GM19468 (cell line): ENCODE measurements around the gene NRDE2.

Experiments used
- ATAC-seq: cut with Tn5 transposase; IDR thresholded peaks from one replicate; pipeline ENCODE4 v1.9.1; 2021; ENCODE audit warnings: mild to moderate bottlenecking, moderate library complexity, moderate number of reproducible peaks; ENCODE audit not compliant: unreplicated experiment; ENCODE audit errors: extremely low read depth

NRDE2 gene

DNA sequence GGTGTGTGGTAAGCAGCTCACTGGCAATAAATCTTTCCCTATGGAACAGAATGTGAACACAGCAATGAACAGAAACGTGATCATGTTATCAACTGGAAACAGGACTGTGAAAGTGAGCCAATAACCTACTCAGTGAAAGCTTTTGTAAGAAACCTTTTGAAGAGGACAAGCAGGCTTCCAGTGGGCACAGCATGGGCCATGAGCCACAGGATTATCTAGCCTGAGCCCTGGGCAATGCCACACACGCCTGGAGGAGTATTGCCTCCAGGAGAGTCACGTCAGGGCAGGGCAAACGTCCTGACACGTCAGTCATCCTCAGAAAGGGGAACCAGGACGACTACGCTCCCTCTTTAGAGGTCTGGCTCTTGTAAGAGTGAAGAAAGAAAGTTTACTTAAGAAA, 32.3 kb downstream of the NRDE2 start:
- no peak for ATAC-seq

DNA sequence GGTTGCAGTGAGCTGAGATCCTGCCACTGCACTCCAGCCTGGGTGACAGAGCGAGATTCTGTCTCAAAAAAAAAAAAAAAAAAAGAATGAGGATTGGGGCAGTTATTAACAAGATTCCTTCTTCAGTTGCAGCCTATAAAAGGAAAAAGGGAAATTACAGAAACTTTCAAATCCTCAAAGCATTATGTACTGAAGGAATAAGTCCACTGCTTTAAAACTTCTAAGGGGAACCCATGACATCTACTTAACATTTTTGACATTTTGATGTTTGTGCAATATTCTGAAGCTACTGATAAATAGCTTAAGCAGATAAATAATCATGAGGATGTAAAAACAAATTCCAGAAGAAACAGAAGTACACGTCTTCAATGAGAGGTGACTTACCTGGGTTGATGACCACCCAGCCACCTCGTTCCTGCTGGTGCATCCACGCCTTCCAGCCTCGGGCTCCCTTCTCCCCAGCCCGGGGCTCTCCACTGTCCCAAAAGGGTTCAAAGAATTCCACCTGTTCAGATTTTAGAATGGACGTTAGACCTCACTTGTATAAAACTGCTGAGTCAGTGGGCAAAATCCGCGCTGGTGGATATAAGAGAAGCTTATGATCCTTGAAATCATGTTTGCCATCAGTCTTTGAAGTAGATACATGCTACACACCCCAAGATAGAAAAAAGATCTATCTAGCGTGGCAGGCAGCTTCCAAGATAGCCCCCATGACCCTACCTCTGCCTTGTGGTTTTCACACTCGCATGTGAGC, 33.7 kb downstream of the NRDE2 start:
- no peak for ATAC-seq

DNA sequence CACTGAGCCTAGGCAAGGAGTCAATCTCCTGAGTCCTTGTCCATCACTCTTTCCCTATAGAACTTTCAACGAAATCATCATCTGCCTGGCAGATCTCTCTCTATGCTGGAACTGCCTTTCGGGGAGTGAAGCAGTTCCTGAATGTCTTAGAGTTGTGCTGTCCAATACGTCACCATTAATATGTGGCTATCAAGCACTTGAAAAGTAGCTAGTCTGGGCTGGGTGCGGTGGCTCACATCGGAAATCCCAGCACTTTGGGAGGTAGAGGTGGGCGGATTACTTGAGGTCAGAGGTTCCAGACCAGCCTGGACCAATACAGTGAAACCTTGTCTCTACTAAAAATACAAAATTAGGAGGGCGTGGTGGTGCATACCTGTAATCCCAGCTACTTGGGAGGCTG, 35.1 kb downstream of the NRDE2 start:
- ATAC-seq = no peak

DNA sequence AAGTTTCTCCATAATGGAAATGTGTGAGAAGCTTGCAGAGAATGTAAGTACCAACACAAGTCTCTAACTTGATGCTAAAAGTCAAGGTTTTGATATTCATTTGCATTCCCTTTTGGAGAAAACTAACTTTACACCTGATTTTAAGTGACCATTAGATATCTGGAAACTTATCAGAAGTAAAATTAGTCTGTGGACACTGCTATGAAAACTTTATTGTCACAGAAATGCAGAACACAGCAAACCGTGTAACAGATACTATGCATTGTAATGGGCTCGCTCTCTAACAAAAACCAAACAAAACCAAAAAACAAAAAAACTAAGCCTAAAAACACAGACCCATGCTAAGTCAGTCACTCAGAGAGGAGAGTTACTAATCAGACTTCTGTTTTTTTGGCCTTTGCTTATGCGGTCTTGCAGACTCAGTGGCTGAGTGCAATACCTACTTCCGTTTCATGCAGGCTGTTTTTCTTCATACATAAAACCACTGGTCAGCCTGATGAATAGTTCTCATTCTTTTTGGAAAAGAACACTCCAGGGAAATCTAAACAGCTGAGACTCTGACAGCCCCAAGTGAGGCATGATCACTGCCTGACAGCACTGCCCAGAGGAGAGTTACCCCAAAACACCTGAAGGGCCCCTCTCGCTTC, 35.7 kb downstream of the NRDE2 start:
- ATAC-seq = no peak

DNA sequence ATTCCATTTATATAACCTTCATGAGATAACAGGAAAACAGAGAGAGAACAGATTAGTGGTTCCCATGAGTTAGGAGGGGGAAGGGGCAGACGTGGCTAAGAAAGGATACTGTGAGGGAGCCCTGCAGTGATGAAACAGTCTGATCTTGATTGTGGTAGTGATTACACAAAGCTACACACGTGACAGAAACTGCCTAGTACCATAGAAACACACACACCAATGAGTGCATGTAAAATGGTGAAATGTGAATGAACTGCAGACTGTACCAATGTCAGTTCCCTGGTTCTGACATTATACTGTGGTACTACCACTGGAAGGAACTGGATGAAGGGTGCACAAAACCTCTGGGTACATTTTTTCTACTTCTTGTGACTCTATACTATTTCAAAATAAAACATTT, 36.9 kb downstream of the NRDE2 start:
- ATAC-seq = no peak

DNA sequence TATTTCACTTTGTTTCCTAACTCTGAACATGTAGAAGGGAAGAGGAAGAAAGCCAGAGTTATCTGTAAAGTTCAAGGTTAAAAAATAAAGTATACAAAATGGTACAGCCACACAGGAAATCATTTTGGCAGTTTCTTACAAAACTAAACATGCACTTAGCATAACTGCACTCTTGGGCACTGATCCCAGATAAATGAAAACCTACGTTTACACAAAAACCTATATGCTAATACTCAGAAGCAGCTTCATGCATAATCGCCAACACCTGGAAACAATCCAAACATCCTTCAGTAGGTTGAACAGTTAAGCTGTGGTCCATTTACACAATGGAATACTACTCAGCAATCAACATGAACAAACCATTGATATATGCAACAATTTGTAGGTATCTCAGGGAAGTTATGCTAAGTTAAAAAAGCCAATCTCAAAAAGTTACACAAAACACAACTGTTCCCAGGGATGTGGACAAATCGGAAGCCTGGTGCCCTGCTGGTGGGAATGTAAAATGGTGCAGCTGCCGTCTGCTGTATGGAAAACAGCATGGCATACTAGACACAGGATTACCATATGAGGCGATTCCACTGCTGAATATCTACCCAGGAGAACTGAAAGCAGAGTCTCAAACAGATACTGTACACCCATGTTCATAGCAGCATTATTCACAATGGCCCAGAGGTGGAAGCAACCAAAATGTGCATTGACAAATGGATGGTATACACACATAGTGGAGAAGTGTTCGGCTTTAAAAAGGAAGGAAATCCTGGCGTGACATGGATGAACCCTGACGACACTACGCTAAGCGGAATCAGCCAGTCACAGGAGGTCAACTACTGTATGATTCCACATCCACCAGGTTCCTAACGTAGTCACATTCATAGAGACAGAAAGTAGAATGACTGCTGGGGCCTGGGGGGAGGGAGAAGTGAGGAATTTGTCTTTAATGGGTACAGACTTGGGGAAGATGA, 37.7 kb downstream of the NRDE2 start:
- no peak for ATAC-seq

DNA sequence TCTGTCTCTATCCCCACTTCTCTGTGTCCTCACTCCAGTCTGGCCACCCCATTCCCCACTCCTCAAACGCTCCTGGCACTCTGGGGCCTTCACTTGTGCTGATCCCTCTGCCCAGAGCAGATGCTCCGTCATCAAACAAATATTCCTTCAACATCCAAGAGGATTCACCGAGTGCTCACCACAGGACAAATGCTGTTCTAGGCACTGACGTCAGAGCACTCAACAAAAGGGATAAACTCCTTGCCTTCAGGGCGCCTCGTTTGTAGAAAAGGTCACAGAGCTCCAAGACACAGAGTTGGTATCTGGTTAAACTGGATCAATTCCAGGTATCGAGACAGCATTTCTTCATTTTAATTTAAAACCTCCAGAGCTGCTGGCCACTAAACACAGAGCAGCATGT, 40.0 kb downstream of the NRDE2 start:
- ATAC-seq = no peak

DNA sequence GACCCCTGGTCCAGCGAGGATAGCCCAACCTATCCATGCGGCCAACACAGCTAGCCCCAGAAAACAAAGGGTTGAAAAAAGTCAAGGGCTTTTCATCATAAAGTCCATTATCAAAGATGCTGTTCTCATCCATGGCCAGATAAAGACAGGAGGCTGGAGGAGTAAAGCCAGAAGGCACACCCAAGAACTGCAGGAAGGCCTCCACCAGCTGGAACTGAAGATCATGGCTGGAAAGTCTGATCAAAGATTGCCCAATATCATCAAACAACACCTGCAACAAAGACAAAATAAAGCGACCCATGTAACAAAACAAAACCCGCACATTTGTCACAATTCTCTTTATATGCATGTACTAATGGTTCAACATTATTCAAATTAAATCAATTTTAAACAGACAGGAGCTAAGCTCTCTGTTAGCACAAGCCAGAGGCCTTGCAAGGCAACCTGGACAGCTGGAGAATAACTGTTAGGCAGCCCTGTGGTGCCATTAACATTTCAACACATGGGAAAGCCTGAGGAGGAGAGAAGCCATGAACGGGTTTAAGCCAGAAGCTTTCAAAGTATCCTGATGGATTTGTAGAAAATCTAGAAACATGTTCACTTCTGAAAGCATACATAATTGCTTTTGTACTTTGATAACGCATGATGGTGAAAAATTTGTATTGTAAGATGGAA, 41.3 kb downstream of the NRDE2 start:
- no peak for ATAC-seq

DNA sequence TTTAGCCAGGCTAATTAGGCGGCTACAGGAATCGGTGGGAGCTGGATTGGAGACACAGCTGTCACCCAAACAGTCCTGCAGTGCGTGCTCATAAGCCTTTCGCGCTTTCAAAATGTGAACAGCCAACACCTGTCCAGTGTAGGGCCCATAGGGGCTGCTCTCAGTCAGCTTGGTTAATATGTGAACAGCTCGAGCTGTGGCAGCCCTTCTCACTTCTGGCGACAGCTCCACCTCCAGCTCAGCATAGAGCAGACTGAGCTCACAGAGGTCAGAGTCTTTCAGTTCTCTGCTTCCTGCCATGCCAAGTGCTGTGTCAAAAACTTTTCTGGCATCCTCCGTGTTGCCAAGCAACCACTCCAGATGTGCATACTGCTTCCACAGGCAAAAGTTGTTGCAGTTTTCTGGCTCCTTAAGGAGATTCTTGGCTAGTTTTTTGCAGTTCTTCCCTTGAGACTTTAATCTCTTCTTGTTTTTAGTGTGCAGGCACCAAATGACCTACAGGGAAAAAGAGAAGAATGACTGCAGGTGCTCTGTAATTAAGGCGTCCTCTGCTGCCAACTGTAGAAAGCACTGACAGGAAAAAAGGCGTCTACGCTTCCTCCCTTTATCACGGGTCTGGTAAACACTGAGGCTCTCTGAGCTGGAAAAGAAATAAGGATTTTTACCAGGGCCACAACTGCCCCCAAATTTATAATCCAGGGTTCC, 42.9 kb downstream of the NRDE2 start:
- ATAC-seq = peak; percentile 88

DNA sequence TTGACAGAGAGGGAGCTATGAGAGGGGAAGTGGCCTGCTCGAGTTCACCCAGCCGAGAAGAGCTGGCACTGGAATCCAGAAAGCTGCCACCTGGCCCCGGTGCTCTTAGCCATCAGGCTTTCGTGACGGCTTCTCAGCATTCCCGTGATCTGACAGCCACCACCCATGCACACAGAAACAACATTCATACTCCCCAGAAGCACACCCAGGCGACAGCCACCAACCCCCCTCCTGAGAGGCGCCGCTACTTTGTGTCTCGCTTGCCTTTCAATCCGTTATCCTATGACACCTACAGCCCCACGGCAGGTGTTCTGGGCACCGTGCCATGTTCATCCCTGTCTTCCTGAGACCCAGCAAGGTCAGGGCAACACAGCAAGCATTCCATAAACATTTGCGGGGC, 44.0 kb downstream of the NRDE2 start:
- ATAC-seq = no peak

DNA sequence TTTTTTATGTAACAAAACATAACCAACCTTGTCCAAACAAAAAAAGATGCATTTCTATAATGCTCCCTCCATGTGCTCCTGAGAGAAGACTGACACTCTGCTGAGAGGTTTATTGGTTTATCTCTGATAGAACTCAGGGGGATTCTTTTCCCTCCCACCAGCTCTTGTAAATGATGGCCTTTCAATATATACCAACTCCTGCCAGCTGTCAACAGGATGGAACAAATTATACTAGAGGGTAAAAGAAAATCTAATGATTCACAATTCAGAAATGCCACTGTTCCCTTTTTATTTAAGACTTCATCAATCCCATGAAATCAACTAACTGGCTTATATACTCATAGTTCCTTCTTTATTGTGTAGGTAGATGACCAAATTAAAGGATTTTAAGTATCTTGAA, 50.0 kb downstream of the NRDE2 start:
- ATAC-seq = no peak

DNA sequence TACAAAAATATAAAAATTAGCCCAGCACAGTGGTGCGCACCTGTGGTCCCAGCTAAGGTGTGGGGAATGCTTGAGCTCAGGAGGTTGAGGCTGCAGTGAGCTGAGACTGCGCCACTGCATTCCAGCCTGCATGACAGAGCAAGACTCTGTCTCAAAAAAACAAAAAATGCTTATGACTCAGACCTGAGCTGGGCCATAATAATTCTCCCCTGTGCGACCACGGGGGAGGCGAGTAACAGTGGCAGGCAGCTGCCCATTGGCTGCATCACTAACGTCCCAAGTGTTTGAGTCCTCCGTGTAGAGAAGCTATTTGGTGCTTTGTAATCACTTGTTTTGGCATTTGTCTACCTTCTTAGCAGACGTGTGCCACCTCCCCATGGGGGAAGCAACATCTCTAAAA, 50.5 kb downstream of the NRDE2 start:
- no peak for ATAC-seq

DNA sequence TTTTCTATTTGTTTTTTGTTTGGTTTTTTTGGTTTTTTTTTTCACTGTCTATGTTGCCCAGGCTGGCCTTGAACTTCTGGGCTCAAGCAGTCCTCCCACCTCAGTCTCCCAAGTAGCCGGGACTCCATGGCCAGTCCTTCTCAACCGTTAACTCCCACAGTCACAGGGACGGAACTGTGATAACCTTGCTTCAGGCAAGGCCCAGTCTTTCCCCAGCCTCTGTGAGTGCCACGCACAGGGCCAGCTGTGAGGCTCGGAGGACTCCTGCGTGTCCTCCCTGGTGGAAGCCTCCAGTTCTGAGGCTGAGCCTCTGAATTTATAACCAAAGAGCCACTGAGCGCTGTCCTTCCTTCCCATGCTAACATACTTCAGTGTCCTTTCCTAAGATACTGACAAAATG, 51.6 kb downstream of the NRDE2 start:
- no peak for ATAC-seq

DNA sequence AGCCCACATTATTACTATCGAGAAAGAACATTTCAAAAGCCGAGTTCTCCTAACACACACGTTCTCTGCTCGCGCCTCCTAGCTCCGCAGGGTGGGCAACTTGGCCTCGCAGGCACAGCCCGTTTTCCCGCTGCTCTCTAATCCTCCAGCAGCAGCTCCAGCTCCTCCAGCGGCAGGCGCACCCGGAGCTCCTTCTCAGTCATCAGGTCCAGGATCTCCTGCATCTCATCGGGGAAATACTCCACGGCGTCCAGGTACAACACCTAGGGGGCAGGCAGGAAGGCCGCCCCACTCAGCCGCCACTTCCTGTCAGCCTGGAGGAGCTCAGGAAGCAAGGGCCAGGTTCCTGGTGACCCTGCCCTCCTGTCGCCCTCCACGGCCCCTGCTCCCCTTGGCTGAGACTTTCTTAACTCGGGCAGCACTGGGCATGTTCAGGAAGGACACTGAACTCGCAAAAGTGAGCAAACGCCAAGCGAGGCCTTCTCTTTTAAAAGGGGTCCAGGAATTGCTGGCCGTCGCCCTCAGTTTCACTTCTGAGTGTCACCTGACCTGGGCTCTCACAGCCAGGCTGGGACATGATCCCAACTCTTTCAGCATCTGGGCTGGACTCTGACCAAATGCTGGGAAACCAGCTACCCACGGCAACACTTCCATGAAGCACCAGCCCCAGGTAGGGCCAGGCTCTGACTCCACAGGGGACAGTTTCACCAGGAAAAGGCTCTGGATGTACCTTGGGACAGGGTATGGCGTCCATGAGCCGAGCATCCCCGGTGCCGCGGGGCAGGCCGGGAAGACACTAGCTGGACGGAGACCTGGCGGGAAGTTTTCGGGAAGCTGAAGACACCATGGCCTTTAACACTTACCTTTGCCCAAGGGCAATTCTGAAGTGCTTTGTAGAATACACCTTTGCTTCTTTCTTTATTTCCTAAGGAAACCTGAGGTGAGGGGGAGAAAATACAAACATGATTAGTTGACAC, 53.3 kb downstream of the NRDE2 start:
- no peak for ATAC-seq

DNA sequence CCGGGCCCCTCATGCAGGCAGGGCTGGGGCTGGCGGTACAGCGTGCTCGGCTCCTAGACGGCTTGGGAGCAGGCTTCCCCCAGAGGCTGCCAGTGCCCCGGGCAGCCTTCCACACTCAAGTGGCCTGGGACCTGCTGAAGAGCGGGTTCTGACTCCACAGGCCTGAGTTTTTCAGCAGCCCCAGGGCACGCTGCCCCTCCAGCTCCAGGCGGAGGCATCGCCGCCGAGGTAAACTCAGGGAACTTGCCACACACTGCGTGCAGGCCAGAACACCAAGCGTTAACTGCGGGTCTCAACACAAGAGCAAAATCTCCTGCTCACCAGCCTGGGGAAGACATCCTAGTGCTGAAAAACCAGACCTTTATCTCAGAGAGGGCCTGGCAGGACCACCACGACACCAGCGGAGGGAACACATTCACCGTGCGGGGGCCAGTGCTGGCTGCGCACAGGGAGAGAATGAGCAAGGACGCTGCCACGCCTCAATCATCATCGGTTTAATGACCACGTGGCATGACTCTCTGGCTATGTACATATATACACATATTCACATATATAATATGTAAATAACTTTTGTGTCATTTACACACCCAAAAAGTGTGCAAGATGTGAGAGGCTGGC, 54.1 kb downstream of the NRDE2 start:
- ATAC-seq = no peak

DNA sequence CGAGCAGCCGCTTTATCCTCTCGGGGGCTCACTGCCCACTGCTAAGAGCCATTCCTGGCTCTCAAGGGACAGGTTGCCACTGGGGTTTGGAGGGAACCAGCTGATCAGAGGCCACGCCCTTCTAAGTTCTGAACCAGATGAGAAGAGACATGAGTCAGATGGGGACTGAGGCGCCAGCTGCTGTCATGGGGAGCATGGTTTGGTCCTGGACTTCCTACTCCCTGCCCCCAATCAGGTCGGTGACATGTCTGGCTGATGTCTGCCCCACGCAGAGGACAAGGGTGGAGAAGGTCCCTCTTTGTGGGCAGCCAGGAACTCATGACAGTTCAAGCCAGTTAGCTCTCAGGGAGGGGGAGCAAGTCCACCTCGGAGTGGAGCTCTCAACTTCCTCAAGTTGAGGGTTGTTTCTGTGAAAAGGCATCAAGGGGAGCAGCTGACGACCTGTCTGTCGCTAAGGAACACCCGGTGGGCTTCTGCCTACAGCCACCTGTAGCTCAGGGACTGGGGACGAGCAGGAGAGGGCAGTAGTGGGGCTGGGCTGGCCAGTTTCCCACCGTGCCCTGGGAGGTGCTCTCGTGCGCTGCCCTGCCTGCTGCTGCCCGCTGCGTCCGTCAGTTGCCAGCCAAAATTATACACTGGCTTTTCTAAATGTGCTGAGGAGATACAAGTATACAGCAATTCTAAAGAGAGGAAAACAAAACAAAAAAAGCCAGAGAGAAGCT, 54.9 kb downstream of the NRDE2 start:
- no peak for ATAC-seq

DNA sequence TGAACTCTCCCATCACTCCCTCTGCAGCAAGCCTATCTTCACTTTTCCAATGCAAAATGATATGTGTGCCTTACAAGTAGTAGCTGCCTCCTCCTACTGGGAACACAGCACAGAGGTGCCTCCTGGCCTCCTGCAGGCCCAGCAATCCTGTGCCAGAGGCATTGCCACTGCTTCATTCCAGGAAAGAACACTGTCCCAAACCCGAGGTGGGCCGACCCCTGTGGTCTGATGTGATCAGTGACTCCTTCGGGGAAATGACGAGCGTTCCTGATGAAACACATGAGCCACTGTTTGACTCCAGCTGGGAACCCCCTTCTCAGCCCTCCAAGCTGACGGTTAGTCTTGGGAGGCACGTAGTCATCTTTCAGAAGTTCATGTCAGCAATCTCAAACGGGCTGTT, 55.9 kb downstream of the NRDE2 start:
- ATAC-seq = no peak

DNA sequence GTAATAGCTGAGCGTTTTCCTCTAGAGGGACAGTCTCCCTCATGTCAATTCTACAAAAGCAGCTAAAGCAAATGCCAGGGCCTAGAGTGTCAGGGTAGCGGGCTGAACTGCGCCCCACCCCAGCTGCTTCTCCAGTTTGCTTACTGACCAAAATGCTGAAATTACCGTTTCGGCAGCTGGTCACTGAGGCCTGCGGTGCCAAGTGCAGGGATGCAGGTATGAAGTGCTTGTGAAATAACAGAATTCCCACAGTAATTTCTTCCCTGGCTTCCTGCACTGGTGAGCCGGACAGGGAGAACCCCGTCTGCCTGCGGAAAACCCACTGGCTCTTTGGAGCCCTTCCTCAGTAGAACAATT, 56.3 kb downstream of the NRDE2 start:
- ATAC-seq = no peak
